HG03139 (cell line): Measurements from ENCODE around the gene DUSP22.

Experiments used
- ATAC-seq: cut with Tn5 transposase; IDR thresholded peaks from one replicate; pipeline ENCODE4 v1.9.1; 2021; ENCODE audit not compliant: unreplicated experiment

Gene DUSP22

DNA sequence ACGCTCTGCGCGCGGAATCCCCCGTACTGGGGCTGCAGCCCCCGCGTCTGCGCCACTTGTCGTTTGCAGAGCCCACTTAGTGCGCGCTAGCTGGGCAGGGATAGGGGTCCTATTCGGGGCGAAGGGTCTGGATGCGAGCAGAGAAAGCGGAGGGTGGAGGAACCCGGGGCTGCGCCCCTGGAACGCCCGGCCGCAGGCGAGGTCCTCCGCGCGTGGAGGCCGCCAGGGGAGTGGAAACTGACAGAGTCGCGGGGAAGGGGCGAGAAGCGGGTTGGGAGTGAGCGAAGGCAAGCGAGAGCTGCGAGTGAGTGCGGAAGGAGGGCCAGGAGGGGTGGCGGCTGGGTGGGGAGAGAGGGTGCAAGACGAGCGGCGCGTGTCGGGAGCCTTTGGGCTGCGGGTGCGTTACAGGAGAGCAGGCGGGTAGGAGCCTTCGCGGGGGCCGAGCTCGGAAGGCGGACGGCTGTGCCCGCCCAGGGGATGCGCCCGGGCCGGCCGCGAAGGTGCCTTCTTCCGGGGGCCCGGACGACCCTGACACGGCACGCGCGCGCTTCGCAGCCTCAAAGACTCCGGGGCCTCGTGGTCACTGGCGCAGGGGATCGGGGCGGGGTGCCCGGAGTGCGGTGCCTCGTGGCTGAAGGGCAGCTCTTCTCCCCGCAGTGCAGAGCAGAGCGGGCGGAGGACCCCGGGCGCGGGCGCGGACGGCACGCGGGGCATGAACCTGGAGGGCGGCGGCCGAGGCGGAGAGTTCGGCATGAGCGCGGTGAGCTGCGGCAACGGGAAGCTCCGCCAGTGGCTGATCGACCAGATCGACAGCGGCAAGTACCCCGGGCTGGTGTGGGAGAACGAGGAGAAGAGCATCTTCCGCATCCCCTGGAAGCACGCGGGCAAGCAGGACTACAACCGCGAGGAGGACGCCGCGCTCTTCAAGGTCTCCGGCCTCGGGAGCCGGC, 100.4 kb downstream of the DUSP22 start:
- no peak for ATAC-seq

DNA sequence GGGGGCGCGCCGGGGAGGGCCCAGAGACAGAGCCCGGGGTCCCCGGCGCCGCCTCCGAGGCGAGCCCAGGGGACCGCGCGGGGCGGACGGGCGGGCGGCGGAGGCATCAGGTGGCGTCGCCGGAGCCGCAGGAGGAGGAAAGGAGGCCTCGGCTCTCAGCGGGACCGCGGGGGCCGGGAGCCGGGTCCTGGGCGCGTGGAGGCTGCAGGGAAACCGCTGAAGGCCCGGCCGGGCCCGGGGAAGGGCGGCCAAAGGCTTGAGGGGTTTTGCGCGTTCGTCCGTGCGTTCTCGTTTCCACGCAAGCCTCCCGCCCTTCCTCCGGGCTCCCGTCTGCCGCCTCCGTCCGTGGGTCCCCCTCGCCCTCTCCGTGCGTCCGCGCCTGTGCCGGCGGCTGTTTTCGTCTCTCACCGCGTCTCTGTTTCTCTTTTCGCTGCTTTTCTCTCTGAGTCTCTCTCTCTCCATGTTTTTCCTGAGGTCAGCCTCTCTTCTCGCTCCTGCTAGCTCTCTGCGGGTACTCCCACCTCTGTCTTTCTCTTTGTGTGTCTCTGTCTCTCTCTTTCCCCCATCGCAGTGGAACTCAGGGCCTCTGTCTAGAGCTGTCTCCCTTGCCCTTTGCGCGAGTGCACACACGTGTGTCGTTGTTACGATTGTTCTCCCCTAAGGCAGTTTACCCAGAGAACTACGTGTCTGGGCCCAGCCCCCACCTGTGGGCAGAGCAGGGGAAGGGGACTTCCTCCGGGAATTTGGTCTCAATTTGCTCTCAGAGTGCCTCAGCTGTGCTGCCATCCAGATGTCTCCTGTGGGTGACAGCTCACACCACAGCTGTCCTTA, 101.3 kb downstream of the DUSP22 start:
- no peak for ATAC-seq

DNA sequence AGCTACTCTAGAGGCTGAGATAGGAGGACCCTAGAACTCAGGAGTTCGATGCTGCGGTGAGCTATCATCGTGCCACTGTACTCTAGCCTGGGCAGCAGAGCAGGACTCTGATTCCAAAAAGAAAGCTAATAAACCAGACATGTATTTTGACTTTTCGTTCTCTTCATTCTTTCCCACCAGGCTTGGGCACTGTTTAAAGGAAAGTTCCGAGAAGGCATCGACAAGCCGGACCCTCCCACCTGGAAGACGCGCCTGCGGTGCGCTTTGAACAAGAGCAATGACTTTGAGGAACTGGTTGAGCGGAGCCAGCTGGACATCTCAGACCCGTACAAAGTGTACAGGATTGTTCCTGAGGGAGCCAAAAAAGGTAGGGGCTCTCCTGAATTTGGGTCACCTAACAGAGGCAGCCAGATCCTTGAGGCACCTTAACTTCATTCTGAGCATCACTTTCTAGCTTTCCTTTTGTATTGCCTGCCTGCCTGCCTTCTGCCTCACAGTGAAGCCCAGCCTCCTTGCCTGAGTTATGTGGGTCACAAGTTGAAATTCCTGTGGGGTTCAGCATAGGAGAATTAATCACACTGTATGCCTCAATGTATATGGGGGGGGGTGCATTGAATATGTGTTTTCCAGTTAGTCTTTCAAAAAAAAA, 102.5 kb downstream of the DUSP22 start:
- ATAC-seq, result no peak

DNA sequence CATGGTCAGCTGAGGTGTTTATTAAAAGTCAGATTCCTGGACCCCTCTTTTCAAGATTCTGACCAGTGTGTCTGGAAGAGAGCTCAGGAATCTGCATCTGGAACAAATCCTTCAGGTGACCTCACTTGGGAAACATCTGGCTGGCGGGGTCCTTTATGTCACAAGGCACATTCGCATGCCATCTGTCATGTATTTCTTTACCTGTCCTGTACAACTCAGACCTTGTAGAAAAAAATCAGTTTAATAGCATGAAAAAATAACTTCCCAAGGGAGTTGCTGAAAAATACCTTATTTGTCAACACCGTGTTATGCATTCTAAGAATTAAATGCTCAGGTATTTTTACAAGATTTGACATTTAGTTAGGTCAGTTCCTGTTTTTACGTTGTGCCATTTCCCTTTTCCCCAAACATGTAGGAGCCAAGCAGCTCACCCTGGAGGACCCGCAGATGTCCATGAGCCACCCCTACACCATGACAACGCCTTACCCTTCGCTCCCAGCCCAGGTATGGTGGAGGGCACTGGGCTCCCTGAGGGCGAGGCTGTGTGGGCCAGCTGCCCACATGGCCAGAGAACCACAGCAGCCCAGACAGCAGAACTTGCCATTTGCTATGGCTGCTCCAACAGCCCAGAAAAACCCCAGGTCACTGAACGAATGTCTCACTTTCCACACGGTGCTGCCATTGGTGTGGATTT, 103.3 kb downstream of the DUSP22 start:
- no peak for ATAC-seq

DNA sequence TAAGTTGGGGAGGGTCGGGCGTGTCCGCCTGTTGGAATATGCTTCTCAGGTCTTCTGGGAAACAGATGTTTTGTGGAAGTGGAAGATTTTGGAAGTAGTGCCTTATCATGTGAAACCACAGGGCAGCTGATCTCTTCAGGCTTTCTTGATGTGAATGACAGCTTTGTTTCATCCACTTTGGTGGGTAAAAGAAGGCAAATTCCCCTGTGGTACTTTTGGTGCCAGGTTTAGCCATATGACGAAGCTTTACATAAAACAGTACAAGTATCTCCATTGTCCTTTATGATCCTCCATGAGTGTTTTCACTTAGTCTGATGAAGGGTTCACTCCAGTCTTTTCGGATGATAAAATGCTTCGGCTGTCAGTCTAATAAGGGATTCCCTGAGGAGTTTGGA, 103.8 kb downstream of the DUSP22 start:
- ATAC-seq, result no peak

DNA sequence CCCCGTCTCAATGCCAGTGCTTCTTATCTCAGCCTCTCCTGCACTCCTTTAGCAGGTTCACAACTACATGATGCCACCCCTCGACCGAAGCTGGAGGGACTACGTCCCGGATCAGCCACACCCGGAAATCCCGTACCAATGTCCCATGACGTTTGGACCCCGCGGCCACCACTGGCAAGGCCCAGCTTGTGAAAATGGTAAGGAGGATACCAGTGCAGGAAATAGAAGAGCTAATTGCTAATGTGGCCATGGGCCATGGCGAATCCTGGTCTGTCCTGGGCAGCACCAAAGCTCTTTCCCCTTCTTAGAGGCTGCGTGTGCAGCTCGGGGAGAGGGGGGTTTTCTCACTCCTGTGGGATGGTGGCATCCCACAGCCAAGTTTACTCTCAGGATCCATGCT, 104.8 kb downstream of the DUSP22 start:
- ATAC-seq, result no peak

DNA sequence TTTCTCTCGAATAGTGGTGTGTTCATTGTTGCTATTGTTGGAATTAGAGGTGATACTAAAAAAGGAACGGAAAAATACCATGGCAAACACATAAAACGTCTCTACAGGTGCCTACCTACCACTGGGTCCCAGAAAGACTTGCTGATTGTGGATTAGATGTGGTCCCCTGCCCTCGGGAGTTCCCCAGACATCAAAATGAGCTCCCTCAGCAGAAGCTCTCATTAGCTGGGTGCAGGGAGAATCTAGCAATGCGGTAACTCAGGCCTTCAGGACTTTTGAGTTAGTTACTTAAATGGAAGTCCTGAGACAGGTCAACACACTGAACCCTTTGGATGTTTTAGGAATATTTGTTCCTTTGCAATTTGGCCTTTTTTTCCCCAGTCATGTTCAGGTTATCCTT, 105.3 kb downstream of the DUSP22 start:
- no peak for ATAC-seq

DNA sequence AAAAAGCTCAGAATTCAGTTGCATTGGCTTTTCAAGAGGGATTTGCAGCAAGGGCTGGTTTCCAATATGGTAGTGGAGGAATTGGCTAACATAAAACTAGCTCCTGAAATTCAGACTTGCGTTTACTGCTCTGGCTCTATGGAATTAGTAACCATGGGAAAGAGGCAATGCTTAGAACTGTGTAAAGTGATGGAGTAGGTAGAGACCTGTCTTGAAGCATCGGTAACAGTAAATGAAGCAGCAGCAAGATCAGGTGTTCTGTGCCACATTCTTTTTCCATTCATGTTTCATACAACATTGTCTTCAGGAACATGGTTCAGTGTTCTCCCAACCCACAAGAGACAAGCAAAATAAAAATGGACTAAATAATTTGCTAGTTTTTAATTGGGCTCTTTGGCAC, 105.8 kb downstream of the DUSP22 start:
- no peak for ATAC-seq

DNA sequence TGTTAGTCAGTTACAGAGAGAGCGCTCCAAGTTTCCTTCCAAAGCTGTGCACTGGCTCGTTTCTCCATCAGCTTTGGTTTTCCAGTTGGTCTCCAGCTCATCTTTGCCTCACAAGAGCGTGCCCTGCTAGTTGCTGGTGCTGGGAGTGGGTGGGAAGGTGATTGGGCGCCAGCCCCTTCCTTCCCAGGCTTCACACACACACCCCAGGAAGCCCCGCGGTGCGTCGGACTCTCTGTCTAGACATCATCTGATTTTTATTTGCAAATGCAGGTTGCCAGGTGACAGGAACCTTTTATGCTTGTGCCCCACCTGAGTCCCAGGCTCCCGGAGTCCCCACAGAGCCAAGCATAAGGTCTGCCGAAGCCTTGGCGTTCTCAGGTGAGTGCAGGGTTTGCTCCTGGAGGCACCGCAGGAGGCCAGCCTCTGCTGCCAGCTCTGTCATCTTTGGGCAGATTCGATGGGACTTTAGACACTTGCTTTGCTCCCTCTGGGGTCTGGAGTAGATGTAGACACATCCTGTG, 106.3 kb downstream of the DUSP22 start:
- ATAC-seq, result no peak

DNA sequence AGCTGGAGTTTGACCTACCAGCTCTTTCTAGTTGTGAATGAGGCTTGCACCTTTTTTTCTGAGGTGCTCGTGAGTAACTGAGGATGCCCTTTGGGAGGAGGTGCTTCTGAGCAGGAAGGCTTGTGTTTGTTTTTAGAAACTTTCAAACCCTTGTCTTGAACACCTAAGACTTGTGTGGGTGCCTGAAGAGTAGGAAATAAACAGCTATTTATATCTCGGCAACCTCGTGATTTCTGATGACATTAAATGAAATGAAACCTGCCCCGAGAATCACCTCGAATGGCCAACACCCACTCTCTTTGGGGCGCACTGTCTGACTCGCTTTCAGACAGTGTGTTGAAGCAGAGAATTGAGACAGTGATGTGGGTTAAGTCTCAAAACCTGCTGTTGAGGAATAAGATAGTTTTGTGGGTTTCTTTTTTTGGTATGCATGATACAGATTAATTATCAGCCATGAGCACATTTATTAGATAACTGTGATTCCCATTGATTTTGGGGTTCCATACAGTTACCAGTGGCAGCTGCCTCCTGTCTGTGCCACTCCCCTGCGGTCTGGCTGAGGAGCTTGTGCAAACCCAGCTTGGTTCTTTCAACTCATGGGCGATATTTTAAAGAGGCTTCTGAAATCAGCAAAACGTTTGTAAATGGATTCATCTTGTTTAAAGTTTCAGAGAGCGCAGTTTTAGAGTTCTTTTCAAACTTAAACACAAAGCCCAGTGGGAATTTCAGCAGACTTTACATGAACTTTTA, 107.7 kb downstream of the DUSP22 start:
- no peak for ATAC-seq

DNA sequence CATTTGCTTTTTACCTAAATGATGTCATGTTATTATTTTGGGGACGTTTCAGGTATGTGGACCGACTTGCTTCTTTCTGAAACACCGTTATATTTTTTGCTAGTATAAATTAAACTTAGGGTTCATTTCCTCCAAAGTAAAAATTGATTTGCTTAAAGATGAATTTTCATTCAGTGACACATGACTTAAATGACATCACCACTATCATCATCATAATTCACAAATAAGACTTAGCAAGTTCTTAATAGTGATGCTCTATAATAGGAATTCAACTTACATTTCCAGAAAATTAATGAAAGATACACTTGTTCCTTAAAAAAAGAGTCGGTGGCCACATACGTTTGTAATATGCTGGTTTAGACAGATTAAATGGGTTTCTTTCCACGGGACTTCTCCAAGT, 108.5 kb downstream of the DUSP22 start:
- ATAC-seq, result no peak
